Dedifferentiated amniotic fluid mesenchymal stem cell (primary cell): ENCODE measurements around the gene GDPD1.
"Not testable (repeated sequence)": the region's sequence is repeated elsewhere in the genome, so short reads cannot be mapped to it uniquely, and the experiment has no call there.

Experiments
- DNase-seq: peaks from one replicate; pipeline ENCODE4 v3.0.0-alpha.2; 2016; ENCODE audit errors: extremely low spot score

The GDPD1 gene

GRCh38 chr17:59220328-59221158, at the start of gene GDPD1:
Gene GDPD1 (plus strand): TSS chr17:59220511. CDS start chr17:59220610, 99 bp downstream.
- DNase-seq, result peak; percentile 87

DNA sequence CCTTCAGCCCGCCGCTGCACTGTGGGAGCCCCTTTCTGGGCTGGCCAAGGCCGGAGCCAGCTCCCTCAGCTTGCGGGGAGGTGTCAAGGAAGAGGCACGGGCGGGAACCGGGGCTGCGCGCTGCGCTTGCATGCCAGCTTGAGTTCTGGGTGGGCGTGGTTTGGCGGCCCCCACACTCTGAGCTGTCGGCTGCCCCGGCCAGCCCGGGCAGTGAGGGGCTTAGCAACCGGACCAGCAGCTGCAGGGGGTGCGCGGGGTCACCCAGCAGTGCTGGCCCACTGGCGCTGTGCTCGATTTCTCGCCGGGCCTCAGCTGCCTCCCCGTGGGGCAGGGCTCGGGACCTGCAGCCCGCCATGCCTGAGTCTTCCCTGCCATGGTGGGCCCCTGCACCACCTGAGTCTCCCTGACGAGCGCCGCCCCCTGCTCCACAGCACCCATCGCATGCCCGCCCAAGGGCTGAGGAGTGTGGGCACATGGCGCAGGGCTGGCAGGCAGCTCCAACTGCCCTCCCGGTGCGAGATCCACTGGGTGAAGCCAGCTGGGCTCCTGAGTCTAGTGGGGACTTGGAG, 47.8 kb upstream of the GDPD1 start:
- DNase-seq, result no peak

DNA sequence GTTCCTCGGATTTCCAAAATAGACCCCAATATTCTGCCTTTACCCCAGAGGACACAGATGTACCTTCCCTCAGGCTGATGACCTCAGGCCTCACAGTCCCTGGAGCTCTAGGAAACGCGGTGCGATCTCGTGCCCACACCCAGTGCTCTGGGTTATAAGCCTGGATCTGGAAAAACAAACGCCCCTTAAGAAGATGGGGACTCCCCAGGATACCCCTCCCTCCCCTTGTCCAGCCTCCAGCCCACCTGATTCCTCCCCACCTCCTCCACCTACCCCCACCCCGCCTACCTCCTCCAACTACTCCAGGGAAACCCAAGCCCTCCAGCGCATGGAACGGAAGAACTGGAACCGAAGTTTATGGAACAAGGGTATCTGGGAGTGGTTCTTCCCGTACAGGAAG, 45.6 kb upstream of the GDPD1 start:
- no peak for DNase-seq

GRCh38 chr17:59175076-59175475, 45.2 kb upstream of the GDPD1 start:
- DNase-seq, result no peak

DNA sequence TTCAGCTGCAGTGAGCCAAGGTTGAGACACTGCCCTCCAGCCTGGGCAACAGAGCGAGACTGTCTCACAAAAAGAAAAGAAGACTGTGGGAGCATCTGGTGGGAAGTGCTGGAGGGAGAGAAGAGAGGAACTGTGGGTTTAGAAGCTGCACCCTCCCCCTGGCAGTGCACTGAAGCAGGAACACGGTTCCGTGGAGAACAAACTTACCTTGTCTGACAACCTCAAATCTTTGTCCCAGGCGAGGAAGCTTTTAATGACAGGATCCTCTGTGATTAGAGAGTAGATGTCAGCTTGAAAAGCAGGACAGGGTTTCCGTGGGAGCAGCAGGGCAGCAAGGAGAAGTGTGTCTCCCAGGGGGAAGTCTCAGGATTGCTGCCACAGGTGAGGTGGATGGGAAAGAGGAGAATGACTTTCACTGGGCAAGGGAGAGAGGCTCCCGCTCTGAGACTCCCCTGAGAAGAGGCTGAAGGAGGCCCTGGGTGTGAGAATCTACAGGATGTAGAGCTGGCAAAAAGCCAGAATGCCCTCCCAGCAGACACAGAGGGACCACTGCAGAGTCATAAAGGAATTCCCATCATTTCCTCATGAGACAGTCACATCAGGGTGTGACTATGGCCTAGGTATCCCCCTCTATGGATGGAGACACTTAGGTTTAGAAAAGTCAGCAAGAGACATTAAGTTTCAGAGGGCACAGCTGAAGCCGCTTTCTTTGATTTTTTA, 41.9 kb upstream of the GDPD1 start:
- DNase-seq, result no peak

DNA sequence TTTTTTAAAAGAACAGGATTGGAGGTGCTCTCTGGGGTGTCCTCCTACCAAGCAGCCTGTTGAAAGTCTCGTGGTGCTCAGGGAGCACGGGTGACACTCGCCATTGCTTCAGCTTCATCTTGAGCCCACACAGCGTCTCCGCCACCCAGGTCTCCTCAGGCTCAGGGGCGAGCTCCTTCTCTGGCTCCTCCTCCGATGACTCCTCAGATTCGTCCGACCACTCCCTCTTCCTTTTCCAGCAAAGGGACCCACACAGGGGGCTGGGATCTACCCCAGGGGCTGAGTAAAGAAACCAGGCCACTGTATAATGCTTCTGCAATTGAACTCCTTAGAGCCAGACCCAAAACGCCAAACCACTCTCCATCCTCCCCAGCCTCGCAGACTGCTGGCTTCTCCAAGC, 40.7 kb upstream of the GDPD1 start:
- not testable (repeated sequence) for DNase-seq

- DNase-seq, result no peak
Observed at GRCh38 chr17:59180626-59181025, 39.7 kb upstream of the GDPD1 start.

GRCh38 chr17:59181481-59181880, 38.8 kb upstream of the GDPD1 start:
- DNase-seq, result no peak

GRCh38 chr17:59185997-59186396, 34.3 kb upstream of the GDPD1 start:
- DNase-seq, result no peak

DNA sequence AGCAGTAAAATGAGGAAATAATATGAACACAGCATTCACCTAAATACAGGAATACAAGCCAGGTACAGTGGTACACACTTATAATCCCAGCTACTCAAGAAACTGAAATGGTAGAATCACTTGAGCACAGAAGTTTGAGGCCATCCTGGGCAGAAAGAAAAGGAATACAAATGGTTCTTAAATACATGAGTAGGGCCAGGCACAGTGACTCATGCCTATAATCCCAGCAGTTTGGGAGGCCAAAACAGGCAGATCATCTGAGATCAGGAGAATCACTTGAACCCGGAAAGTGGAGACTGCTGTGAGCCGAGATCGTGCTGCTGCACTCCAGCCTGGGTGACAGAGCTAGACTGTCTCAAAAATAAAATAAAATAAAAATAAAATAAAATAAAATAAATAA, 33.5 kb upstream of the GDPD1 start:
- DNase-seq, result no peak

GRCh38 chr17:59190806-59191205, 29.5 kb upstream of the GDPD1 start:
- DNase-seq, result no peak

DNA sequence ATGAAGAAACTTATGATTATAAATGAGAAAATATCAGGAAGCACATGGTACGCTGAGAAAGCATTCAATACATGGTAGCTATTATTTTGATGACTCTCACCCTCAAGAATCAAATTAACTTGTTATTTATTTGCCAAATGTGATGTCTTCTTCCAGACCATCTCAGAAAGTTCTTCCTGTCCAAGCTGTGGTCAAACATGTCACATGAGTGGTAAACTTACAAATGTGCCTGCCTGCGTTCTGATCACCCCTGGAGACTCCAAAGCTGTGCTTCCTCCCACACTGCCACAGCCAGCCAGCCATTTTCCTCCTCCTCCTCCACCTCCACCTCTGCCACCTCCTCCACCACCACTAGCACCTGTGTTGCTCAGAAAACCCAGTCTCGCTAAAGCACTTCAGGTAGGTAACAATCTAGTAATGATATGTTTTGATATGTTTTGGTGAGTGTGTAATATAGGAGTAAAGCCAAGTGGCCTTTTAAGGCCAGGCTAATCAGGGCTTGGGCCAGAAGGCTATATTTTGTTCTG, 26.9 kb upstream of the GDPD1 start:
- no peak for DNase-seq

DNA sequence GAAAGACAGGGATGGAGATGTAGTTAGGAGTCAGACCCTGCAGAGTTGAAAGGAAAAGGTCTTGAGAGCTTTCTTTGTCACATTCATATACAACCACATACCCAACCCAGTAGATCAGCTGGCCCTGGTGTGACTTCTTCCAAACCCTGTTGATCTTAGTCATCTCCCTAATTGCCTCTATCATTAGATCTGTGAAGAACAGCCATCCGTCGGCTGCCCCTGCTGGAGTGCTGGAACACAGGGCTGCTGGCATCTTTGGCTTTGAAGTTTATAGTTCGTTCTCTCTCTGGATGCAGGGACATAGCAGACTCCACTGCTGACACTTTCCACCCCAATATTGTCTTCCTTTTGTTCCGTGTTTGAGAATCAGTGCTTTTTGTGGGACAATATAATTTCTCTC, 20.9 kb upstream of the GDPD1 start:
- no peak for DNase-seq

- DNase-seq, result no peak
Observed at GRCh38 chr17:59202320-59202719, 18.0 kb upstream of the GDPD1 start.

DNA sequence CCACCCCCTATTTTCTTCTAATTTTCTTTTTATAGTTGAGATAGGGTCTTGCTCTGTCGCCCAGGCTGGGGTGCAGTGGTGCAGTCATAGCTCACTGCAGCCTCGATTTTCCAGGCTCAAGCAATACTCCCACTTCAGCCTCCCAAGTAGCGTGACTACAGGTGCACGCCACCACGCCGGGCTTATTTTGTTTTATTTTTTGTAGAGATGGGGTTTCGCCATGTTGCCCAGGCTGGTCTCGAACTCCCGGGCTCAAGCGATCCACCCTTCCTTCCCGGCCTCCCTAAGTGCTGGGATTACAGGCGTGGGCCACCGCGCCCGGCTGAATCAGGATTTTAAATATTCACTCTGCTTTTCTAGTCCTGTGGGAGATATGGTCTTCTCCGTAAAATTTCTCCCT, 941 bp upstream of the GDPD1 start:
- no peak for DNase-seq

DNA sequence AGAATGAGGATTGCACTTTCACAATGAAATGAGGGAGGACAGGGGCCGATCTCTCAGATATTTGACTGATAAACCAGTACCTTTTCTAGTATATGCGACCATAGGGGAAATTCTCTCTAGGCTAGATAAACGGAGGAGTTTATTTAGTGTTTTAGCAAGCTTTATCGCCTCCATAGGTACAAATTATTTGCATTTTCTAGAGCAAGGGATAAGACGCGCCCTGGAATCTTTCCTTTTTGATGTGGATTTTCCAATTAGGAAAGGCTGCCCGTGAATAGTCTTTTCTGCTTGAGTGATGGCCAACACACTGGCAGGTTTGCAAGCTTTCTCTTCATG, 351 bp upstream of the GDPD1 start:
- DNase-seq, result no peak

GRCh38 chr17:59221159-59221847, 992 bp downstream of the GDPD1 start:
- no peak for DNase-seq

DNA sequence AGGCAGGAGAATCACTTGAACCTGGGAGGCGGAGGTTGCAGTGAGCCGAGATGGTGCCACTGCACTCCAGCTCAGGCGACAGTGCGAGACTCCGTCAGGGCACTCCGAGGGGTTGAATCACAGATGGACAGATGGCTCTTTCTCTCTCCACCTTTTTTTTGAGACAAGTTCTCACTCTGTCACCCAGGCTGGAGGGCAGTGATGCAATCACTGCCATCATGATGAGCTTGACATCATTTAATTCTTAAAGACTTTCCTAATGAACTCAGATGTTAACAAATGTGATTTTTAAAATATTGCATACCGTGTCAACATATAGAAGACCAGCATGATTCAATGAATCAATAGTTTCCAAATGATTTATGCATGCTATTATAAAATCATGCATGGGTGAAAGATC, 3.5 kb downstream of the GDPD1 start:
- DNase-seq, result no peak

DNA sequence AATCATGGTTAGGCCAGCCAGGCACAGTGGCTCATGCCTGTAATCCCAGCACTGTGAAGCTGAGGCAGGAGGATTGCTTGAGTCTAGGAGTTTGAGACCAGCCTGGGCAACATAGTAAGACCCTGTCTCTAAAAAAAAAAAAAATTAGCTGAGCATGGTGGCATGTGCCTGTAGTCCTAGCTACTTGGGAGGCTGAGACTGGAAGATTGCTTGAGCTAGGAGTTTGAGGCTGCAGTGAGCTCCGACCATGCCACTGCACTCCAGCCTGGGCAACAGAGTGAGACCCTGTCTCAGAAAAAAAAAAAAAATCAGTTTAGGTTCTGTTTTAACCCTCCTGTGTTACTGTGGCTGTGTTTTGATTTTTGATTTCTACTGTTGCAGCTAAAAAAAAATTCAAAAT, 8.3 kb downstream of the GDPD1 start:
- DNase-seq, result not testable (repeated sequence)

- no peak for DNase-seq
Observed at GRCh38 chr17:59230764-59231163, 10.5 kb downstream of the GDPD1 start.

GRCh38 chr17:59234631-59235030, 14.3 kb downstream of the GDPD1 start:
- no peak for DNase-seq

DNA sequence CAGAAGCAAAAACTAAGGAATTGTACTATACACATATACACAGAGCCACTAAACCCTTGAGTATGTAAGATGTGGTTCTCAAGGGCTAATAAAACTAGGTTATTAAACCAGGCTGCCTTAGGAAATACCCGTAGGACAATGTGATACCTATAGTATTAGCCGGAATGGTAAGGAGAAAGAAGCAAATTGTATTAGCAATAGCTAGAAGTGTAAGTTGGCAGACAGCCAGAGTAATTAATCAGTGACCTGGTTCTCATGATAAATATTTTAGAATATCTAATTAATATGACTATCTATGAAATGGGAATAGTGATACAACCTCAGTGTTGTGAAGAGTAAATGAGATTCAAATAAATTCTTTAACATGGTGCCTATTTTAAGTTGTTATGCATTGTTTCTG, 18.6 kb downstream of the GDPD1 start:
- DNase-seq, result no peak
